ENCODE data around the gene C9orf85. TPM values are rescaled to one million over a fixed set of nuclear protein-coding genes. Genes with fewer than 3 reads are reported as not detected.
"Not testable (repeated sequence)": the region's sequence is repeated elsewhere in the genome, so short reads cannot be mapped to it uniquely, and the experiment has no call there.

The C9orf85 gene
- total and polyA plus RNA-seq, 2 of the 8 experiments (the other 6 are each of a cell fraction or from before 2014, with no cell fraction given) = 6.3 to 14.5 TPM

- H3K56ac ChIP-seq (replicated peaks; ENCODE audit: insufficient read length, low read depth, low read length); H3K36me3 ChIP-seq (ENCODE audit: control insufficient read depth in 2 of 4, insufficient read depth in 4 of 4, low read length in 3 of 4); DNase-seq (ENCODE audit: low read depth in 1 of 2, low spot score in 2 of 2); H3K9ac ChIP-seq (replicated peaks in 1 of 4; ENCODE audit: extremely low read depth in 1 of 4, low read depth in 3 of 4, low read length in 3 of 4); H3K4me2 ChIP-seq (ENCODE audit: insufficient read depth in 1 of 2, low read depth in 2 of 2, low read length in 2 of 2); H4K5ac ChIP-seq (ENCODE audit: insufficient read length, low read depth, low read length); H2BK20ac ChIP-seq (ENCODE audit: low read length); H3K14ac ChIP-seq (ENCODE audit: insufficient read length); FAIRE-seq; H2AFZ ChIP-seq (ENCODE audit: low read length); H2BK120ac ChIP-seq (replicated peaks; ENCODE audit: low read depth, low read length); H3K4me3 ChIP-seq (ENCODE audit: extremely low read depth in 1 of 4, insufficient read depth in 2 of 4, low read depth in 3 of 4, low read length in 4 of 4); H3K18ac ChIP-seq (ENCODE audit: extremely low read depth, low read length); H2BK5ac ChIP-seq (ENCODE audit: low read depth, low read length); H4K20me1 ChIP-seq (replicated peaks in 1 of 2; ENCODE audit: control insufficient read depth in 1 of 2, insufficient read depth in 2 of 2, low read length in 2 of 2); H2BK12ac ChIP-seq (ENCODE audit: low read depth, low read length); H2AK5ac ChIP-seq (ENCODE audit: low read depth, low read length); H3K79me2 ChIP-seq (ENCODE audit: control insufficient read depth in 1 of 2, insufficient read depth in 2 of 2, low read length in 2 of 2); H3K4ac ChIP-seq (replicated peaks; ENCODE audit: insufficient read length, low read depth, low read length); H2BK15ac ChIP-seq (ENCODE audit: low read length); H3K23me2 ChIP-seq (ENCODE audit: low read depth, low read length); H3K27ac ChIP-seq (ENCODE audit: low read depth, low read length); H3K9me3 ChIP-seq (ENCODE audit: insufficient read depth in 2 of 2, low read depth in 1 of 2, low read length in 1 of 2); H3K27me3 ChIP-seq (replicated peaks in 1 of 4; ENCODE audit: control insufficient read depth in 3 of 4, extremely low read depth in 1 of 4, insufficient read depth in 3 of 4, low read length in 3 of 4); H4K8ac ChIP-seq (ENCODE audit: extremely low read depth, insufficient read depth, low read length); H3K23ac ChIP-seq (ENCODE audit: insufficient read length); H3K79me1 ChIP-seq (ENCODE audit: low read depth, low read length); H3K4me1 ChIP-seq (replicated peaks in 1 of 4; ENCODE audit: control insufficient read depth in 3 of 4, insufficient read depth in 4 of 4, low read length in 3 of 4); H4K91ac ChIP-seq (replicated peaks; ENCODE audit: insufficient read length, low read length): not testable (repeated sequence)
- CTCF ChIA-PET (ENCODE audit: partially characterized antibody) = interaction anchor here (2.3 kb wide), 1 partner anchor 11 kb away, joined by 9 read pairs; no protein-coding TSS in a partner anchor
- POLR2A ChIA-PET (ENCODE audit: partially characterized antibody) = interaction anchor here (0.8 kb wide), 1 partner anchor 87 kb away, joined by 5 read pairs; no protein-coding TSS in a partner anchor
- 92% methylated on average over 15 of the region's 20 CpGs; no CpG with 5 or more reads in 1 of the 2 experiments for WGBS, 2 experiments (ENCODE audit: extremely low coverage in 1 of 2, insufficient coverage in 1 of 2, insufficient read length in 1 of 2, insufficient replicate concordance in 2 of 2, low coverage in 1 of 2, low lambda C conversion rate in 2 of 2, missing lambda C conversion rate in 1 of 2)
These were observed 96.3 kb downstream of the C9orf85 start for GRCh38 chr9:72007726-72008125.
